Activated gamma-delta T cell treated with Interleukin-2 at 50 U/mL for 16 hours (primary cell): ENCODE measurements around the gene KCNIP4.

Experiments used
- DNase-seq: peaks from one replicate; pipeline ENCODE4 v3.0.0-alpha.2; 2020

Gene KCNIP4

DNA sequence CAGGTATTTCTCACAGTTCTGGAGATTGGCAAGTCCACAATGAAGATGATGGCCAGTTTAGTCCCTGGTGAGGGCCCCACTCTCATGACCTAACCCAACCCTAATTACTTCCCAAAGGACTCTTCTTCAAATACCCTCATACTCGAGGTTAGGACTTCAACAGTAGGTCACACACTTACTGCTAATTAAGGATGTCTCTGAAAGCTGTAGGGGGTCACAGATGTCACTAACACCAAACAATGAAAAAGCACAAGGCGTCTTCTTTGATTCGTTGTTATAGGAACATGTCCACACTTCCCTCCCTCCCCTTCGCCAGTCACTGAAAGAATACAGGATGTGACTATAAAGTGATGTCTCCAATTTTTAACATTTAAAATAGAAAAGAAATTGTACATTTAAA, 938.6 kb downstream of the KCNIP4 start:
- DNase-seq: no peak

DNA sequence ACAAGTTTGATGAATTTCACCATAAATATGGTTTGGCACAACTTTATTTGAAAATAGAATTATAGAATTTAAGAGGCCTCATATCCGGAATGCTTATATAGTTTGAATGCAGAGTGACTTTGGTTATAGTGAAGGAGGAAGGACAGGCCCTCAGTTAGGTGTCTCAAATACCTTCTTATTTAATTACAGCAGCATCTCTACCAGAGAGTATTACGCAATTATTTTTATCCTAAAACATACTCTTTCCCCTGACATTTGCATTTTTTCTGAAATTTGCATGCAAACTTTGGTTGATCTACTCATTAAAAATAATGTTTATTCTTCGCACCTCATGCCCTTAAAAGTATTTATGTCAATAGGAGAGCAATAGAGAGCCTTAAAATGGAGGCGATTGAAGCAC, 942.9 kb downstream of the KCNIP4 start:
- no peak for DNase-seq

DNA sequence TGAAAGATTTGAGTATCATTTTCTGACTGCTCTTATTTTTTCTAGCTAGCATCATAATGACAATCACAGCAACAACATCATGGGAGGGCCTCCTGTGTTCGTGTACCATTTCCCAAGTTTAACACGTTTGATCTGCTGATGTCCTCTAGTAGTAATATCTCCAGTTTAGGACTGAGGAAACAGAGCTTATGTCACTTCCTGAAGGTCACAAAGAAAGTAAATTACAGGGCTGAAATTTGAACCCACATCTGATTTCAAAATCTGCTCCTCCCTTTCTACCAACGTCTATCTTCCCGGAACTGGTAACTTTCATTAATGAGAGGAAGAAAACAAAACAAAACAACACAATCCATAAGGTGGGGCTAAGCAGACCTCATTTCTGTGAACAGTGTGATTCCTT, 945.6 kb downstream of the KCNIP4 start:
- DNase-seq: no peak

DNA sequence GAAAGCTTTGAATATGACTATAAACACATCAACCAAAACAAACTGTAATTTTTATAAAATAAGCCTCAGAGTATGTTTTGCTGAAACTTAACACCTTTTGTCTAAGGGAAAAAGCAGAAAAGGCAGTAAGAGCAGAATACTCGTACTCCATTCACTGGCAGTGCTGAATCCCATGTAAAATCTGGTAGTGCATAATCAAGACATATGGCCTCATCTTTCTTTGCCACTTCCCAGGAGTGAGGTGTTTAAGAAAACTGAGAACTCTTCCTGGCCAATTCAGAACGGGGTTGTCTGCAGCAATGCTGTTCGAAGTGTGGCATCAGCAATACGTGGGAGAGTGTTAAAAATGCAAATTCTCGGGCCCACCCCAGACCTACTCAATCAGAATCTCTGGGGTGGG, 946.3 kb downstream of the KCNIP4 start:
- DNase-seq: no peak

DNA sequence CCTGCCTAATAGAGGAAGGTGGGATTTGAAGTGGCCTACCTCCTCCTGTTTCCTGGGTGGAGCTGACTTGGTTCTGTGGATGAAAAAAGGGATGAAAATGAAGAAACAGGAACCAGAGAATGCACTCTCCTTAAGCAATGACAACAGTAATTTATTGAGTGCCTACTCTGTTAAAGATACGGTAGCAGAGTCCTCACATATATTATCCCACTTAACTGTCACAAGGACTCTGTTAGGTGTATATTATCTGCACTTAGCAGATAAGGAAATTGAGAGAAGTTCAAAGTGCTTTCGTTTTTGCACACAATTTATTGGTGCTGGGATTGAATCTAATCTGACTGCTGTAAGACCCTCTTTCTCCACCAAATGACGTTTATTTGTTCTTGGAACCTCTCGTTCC, 947.1 kb downstream of the KCNIP4 start:
- DNase-seq: no peak

DNA sequence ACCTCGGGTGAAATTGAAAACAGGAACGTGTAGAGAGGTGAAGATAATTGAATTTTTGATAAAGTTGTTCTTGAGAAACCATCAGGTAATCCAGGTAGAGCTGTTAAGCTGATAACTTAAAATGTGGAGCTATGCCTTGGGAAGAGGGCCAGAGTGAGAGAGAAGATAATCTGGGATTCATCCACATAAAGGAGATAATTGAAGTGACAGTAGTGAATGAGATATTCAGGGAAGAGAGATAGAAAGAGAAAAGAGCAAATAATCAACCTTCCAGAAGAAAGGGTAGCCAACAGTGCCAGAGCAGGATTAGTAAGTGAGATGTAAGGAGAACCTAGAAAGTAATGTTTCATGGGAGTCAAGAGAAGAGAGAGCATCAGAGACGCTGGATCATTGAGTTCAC, 950.7 kb downstream of the KCNIP4 start:
- no peak for DNase-seq

DNA sequence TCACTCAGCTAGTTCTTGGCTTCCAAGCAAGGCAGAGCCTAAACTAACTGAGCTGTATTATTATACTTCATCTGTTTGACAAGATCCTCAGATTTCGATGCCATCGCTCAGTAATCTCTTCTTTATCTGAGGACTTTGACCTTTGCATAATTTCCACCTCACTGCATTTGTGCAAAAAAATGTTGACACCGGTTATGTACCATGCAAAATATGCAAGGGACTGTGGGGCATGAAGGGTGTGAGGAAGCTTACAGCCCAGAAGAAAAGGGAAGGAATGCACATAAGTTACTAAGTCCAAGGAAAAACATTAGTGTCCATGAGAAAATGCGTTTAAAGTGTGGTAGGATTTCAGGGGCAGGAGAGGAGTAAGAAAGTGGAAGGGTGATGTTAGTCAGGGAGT, 953.0 kb downstream of the KCNIP4 start:
- DNase-seq: no peak

DNA sequence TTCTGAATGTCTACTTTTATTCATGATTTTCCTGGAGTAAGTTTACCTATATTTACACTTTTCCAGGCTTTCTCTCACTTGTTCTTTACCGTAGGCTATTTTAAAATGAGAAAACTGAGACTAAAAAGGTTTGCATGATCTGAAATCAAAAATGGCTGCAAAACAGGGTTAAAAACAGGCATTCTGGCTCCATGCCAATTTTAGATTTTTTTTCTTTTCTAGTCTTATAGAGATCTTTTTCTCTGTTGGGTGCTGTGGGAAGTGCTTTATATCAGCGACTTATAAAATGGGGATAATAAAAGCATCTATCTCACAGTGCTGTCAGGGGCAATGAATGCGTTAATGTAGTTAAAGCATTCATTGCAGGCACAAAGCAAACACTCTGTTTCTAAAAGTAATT, 953.6 kb downstream of the KCNIP4 start:
- DNase-seq: no peak

DNA sequence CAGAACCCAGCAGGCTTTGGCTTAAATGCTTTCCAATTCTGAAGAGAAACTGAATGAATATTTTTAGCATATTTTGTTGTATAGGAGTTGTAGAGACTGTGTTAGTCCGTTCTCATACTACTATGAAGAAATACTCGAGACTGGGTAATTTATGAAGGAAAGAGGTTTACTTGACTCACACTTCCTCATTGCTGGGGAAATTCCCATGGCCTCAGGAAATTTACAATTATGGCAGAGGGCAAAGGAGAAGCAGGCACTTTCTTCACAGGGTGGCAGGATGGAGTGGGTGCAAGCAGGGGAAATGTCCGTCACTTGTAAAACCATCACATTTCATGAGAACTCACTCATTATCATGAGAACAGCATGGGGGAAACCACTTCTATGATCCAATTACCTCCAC, 956.6 kb downstream of the KCNIP4 start:
- no peak for DNase-seq

DNA sequence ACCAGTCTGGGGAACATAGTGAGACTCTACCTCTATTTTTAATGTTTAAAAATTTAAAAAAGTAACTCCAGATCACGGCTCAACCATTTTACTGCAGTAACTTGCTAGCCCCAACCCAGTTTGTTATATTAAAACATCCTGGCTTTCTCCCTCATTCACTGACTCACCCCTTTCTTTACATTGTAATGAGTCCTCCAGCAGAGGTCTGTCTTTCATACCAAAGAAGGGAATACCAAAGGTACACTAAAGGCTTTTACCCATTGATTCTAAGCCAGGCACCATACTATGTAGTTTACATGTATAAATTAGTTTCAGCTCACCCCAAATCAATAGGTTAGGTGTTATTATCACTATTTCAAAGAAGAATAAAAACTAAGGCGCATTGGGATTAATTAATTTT, 961.4 kb downstream of the KCNIP4 start:
- no peak for DNase-seq

DNA sequence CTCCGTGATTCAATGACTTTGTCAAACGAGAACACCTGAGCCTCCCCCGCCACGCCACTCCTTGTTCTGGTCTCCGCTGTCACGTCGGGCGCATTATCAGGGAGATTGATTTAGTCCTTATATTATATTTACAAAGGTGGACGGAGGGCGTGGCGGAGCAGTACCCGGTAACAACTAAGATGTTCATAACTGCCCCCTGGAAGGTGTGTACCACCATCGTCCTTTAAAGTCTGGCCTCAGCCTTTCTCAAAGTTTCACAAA, 964.1 kb downstream of the KCNIP4 start:
- no peak for DNase-seq

DNA sequence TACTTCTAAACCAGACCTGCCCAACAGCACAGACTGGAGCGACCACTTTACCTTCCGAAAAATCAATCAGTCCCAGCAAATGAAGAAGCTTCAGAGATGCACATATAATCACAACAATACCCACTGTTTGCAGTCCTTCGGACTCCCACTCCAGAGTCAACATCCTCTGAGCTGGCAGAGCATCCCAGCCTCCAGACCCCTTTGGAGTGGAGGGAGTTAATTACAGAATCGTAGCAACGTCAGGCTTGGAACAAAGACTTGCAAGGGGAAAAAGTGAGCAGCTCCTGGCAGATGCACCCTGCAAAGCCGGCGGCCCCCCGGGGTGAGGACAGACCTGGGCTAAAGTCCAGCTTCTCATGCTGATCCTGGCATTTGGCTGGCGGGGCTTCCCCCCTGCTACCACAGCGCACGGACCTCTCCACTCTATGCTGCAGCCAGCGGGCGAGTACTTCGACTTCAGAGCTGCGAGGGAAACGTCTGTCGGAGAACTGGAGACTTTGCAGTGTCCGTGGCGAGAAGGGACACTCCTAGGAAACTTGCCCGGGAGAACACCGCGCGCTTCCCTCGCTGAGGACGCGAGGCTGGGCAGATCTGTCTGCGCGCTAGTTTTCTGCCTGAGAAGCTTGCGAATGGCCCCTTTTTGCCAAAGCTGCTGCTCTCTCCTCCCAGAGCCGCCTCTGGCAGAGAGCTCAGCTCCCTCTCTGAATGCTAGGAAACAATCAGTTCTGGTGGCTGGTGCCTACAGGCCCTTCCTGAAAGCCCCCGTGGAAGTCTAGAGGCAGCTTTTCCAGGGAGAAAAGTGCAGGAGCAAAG, 964.6 kb downstream of the KCNIP4 start:
- no peak for DNase-seq

DNA sequence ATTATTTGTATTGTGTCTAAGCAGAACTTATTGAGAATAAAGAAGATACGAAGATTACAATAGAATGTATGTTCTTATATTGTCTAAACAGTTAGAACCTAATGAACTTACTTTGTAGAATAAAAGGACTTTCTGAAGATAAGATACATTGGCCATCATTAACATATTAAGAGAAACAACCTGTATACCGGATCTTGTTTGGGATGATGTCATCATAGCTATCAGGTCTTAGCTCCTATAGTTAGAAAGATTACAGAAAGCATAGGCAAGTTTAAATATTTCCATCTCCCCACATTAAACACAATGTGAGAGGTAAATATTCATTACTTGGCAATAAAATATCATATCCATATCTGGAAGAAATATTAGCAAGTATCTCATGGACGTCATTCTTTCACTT, 966.0 kb downstream of the KCNIP4 start:
- DNase-seq: no peak

DNA sequence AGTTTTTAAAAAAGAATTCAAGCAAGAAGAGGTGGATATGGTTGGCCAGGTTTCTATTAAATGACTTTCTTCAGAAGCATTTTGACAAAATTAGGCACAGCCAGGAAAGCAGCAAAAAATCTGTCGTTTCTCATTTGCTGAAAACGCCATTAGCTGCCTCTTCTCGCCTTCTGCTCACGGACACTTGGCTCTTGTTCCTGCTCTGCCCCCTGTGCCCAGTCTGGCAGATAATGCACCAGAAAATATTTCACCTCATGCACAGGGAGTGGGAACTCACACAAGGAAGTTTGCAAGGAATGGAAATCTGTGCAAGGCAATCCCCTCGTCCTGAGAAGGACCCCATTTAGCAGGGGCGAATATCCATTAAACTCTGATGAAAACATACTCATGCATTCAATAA, 988.3 kb downstream of the KCNIP4 start:
- DNase-seq: no peak

DNA sequence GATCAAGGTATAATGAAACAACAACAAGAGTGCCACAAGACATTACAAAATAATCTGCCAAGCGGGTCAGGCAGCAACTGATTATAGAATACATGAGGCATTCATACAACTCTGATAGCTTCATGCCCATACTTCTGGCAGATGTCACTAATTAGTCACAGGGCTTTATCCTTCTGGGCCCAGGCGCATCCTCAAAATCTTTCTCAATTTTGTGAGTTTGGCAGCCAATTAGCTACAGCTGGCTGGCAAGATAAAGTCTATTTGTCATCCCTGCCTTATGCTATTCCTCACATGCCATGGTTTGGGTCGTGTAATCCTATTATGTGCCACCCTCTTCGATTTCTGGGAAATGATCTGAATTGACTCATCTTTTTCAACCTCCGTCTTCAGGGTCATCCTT, 994.0 kb downstream of the KCNIP4 start:
- DNase-seq: no peak

DNA sequence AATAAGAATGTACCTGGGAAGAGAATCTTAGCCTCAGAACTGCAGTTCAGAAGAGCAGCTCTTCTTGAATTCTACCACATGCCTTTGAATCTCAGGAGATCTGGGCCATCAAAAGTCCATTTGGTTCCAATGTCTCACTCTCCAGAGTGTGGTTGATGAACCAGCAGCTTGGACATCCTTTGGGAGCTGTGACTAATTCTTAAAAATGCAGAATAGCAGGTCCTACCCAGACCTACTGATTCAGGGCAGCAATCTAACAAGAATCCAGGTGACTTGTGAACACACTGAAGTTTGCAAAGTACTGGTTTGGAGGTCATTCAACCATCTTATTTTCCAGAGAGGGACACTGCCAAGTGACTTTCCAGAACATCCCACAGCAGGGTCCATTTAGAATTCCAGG, 1003.6 kb downstream of the KCNIP4 start:
- no peak for DNase-seq

DNA sequence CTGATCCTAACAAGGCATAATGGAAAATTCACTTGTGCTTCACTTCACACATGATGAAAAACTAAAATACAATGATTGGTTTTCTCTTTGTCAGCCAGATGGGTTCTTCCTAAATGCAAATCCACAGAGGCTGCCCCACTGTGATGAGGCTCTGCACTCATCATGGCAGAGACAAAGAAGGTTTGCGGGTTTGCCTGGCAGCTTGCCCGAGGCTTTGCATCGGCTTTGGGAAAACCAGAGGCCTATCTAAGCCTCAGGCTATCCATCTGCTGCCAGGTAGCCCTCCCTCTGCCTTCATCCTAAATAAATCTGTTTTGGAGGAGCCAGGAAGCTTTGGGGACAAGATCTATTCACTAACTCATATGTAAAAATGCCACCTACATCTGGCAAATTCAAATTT, 1004.1 kb downstream of the KCNIP4 start:
- no peak for DNase-seq

DNA sequence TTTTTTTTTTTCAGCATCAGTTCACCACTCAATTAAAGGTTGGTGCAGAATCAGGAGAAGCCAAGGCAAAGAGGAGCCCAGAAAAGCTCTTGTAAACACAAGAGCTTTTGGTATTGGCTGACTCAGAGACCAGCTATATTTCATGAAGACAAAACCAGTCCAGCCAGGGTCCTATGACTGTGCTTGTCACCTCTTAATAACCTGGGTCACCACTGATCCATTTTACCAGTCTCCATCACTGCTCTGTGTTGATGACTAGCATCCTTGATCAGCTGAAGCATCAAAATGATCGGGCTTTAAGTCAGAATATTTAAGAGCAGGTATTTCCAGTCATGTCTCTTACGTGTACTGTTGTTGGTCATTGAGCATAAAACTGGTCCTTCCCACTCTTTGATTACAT, 1010.4 kb downstream of the KCNIP4 start:
- no peak for DNase-seq

DNA sequence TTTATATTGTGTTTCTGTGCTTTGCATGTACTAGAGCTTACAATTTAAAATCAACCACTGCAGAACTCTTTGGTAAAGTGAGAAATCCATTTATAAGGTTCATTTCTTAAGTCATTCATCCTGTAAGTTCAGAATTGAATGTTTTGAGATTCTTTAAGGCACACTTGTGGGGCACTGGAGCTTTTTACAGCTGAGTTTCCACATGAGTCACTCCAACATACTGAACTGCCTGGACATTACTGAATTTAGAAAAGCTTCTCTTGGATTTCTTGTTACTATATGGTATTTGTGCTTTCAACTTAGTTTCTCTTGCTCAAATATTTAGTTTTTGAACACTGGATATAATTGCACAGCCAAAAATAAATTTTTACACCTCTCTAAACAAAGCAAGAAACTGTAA, 1022.0 kb downstream of the KCNIP4 start:
- DNase-seq: no peak

DNA sequence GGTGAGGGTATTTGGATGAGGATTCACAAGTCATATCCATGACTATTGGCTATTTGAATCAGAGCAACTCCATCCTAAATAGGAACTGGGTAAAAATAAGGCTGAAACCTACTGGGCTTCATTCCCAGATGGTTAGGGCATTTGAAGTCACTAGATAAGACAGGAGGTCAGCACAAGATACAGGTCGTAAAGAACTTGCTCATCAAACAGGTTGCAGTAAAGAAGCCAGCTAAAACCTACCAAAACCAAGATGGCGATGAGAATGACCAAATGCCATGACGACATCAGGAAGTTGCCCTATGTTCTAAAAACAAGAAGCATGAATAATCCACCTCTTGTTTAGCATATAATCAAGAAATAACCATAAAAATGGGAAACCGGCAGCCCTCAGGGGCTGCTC, 1023.4 kb downstream of the KCNIP4 start:
- DNase-seq: no peak

DNA sequence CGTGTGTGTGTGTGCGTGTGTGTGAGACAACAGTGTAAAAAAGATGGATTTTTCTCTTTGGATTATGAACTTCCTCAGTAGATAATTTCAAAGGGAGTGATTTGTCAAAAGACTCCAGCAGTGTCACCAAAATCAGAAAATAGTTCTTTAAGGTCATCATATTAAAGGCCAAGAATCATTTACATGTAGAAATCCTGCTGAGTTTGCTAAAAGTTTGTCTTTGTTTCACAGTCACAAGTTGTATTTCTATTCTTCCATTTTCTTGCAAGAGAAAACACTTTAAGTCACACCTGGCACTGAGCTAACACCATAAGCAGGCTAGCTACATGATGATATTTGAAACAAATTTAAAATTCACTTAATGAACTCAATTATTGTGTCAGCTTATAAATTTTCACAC, 1025.6 kb downstream of the KCNIP4 start:
- no peak for DNase-seq

DNA sequence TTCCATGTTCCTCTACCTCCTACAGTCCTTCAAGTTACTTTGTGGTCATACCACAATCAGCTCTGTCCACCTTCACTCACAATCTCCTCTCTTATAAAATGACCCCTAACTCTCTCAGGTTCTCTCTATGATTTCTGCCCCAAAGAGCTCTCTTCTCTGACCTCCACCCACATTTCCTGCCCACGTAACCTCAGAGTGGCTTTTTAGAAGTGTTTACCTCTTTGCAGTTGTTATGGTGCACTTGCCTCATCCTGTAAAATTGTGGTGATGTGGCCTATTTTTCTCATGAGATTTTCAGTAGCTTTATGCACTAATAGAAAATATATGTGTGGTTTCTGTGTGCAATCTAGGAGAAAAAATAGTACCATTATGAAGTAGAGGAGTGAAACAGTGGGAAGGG, 1032.5 kb downstream of the KCNIP4 start:
- no peak for DNase-seq

DNA sequence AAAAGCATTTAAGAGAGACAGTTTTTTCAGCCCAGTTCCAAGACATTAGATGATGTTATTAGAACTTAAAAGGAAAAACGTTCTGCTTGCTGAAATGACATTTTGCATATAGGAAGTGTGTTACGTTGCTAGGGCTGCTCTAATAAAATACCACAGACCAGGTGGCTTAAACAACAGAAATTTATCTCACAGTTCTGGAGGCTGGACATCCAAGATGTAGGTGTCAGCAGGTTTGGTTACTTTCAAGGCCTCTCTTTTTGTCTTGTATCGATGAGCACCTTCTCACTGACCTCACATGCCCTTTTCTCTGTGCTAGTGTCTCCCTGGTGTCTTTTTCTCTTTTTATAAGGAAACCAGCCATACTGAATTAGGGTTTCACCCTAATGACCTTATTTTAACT, 1043.6 kb downstream of the KCNIP4 start:
- DNase-seq: no peak

DNA sequence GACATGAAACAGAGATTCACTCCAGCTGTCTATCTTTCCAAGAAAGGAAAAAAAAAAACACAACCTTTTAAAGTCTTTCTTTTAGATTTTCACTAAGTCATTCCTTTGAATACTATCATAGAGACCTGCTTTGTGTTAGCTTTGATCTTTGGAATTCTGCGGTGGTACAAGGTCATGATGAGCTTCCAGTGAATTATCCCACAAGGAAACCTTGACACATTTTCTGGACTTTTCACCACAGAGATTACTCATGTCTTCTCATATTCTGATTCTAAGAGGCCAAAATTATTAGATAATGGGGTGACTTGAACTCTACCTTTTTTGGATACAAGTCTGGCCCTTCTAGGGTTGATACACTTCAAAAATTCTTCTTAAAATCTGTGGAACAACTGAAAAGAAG, 1046.7 kb downstream of the KCNIP4 start:
- DNase-seq: no peak

DNA sequence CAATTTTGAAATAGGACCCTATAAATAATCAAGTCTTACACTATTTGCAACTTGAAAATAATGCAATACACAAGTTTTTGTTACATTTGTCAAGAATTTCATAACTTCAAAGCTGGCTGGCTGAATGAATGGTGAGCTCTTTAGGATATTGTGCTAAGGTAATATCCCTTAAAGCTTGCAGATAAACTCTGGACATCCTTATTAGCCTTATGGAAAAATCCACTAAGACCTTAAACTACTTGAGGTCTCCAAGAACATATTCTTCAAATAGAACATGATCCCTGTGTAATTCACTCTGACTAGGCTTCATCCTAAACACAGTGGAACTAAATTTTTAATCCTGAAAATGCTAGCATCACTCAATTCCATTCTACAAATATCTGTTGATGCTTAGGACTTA, 1049.0 kb downstream of the KCNIP4 start:
- no peak for DNase-seq

DNA sequence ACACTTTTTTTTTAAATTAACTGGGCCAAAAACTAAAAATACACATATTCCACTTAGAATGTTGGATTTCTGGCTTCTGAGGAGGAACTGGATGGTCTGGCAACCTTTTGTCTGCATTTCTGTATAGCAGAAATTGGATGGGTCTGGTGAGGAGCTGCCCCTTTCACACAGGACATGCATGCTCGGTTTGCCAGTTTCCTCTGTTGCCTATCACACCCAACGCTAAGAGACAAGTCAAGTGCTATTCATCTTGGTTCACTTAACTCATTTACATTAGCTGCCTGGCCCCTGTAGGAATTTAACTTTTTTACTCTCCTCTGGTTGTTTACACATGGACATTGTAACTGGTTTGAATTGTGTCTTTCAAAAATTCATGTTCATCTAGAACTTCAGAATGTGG, 1052.6 kb downstream of the KCNIP4 start:
- DNase-seq: no peak
